Activated T-cell treated with anti-CD3 and anti-CD28 coated beads, Interleukin-2, amount 50 U/mL, for 1 hour (primary cell): ENCODE results near the gene SCIMP.
"Not testable (repeated sequence)": the region's sequence is repeated elsewhere in the genome, so short reads cannot be mapped to it uniquely, and the experiment has no call there.

Experiments used
- DNase-seq: peaks from one replicate; pipeline ENCODE4 v3.0.0-alpha.2; 2020

The SCIMP gene

GRCh38 chr17:5234645-5235576, at the start of gene SCIMP:
Gene SCIMP, minus strand, starts transcription at chr17:5234860. Its CDS starts 105 bp downstream, at chr17:5234755.
- no peak for DNase-seq

DNA sequence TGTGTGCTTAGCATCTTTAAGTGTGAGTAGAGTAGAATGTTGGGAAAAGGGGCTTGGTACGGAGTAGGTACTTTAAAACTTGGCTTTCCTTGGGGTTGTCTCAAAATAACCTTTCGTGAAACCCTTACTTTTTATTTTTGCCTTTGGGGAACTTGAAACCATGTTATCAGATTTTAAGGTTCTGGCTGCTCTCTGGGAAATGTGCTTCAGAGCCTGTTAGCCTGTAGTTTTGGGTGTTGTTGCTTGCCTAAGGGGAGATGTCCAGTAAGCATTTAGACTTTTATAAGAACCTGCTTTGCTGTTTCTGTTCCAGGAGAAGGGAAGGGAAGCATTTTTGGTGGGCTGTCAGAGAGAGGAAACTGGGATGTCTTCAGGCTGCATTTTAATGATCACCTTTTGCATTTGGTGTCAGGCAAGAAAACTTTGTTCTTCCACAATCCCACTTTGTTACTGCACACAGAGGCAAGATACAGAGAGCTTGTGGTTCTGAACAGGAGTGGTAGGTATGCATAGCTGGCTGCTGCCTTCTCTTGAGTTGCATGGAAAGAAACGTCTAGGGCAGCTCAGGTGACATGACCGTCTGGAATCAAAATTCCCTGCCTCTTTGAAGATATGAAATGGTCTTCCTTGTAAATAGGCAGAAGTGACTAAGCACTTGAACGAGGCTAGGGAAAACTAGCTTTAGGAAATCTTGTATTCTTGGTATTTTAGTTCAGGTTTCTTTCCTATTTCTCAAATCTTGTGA, 49.1 kb upstream of the SCIMP start:
- no peak for DNase-seq

GRCh38 chr17:5282642-5283217, 48.1 kb upstream of the SCIMP start:
- no peak for DNase-seq

GRCh38 chr17:5281814-5282641, 47.4 kb upstream of the SCIMP start, which contains the start of gene RABEP1:
Gene RABEP1, plus strand, starts transcription at chr17:5282284. Its CDS starts 203 bp downstream, at chr17:5282487.
- peak; percentile 93 for DNase-seq

GRCh38 chr17:5272322-5272721, 37.7 kb upstream of the SCIMP start:
- DNase-seq = no peak

GRCh38 chr17:5269241-5269960, 34.7 kb upstream of the SCIMP start:
- DNase-seq = no peak

- DNase-seq = no peak
These were observed 30.2 kb upstream of the SCIMP start for GRCh38 chr17:5264893-5265292.

DNA sequence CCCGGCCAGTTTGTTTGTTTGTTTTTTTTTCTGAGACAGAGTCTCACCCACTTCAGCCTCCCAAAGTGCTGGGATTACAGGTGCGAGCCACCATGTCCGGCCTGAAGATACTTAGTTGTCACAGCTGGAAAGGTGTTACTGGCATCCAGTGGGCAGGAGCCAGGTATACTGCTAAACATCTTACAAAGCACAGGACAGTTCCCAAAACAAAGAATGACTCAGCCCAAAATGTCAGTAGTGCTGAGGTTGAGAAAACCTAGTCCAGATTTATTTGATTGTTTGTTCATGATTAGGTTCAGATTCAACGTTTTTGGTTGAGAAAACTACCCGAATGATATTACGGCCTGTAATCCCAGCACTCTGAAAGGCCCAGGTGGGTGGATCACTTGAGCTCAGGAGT, 28.8 kb upstream of the SCIMP start:
- DNase-seq = no peak

GRCh38 chr17:5262416-5262991, 27.8 kb upstream of the SCIMP start:
- DNase-seq = no peak

GRCh38 chr17:5260542-5260941, 25.9 kb upstream of the SCIMP start:
- DNase-seq = no peak

- no peak for DNase-seq
These were observed 22.5 kb upstream of the SCIMP start for GRCh38 chr17:5257124-5257523.

DNA sequence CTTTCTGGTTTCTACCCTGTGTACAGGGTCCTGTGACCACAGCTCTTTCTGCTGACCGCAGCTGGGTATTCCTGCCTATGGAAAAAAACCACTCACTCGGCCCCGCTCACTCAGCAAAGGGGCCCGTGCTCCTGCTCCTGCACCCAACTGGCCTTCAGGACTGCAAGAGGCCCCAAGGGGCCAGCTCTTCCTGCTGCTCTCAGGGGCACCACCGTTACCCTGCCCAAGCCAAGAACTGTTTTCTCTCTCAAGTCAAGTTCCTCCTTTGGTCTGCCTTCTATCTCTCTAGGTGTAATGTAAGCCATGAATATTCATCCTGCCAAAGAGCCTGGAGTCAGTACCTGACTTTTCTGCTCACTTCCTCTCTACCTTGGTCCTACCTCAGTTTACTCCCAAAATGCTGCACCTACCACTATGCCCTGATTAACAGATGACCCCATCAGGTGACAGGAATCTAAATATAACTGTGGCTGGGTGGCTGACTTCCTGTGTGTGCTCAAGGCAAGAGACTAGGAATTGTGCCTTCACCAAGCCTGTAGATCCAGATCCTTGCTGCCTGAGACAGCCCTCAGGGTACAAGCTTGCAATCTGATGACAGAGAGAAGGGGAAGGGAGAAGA, 20.4 kb upstream of the SCIMP start:
- no peak for DNase-seq

DNA sequence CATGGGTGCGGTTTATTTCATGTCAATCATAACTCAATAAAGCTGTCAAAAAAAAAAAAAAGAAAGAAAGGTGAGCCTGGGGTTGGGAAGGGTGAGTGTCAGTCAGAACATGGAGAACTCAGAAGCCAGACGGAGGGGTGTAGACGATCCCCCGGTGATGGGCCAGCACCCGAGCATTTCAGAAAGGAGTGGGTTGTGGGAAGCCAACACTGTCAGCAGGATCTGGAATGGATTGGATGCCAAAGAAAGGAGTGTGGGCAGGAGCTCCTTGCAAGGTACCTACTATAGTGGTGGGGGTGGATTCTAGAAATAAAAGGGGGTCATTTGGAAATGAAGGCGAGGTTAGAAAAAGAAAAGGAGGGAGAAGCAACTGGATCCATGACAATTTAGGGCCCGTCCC, 19.8 kb upstream of the SCIMP start:
- no peak for DNase-seq

- peak; percentile 40 for DNase-seq
These were observed 15.0 kb upstream of the SCIMP start for GRCh38 chr17:5249615-5250014.

DNA sequence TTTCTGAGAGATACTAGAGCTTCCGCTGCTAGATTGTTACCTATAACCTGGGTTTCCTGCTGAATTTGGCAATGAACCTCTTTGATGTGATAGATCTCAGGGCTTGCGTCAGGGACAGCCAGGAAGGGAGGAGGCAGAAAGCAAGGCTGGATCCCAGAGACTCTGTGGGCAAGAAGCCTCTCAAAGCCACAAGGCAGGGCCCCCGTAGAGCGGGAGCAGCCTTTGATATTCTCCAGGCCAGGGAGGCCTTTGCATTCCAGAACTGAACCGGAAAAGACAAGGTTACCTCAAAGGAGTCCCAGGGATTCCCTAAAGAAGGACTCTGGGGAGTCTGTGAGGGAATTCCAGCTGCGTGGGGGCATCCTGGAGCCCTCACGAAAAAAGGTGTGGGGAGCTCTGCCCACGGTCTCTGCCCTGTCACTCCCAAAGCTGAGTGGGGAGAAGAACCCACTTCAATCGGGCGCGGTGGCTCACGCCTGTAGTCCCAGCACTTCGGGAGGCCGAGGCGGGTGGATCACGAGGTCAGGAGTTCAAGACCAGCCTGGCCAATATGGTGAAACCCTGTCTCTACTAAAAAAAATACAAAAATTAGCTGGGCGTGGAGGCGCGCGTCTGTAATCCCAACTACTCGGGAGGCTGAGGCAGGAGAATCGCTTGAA, 14.3 kb upstream of the SCIMP start:
- DNase-seq = no peak

DNA sequence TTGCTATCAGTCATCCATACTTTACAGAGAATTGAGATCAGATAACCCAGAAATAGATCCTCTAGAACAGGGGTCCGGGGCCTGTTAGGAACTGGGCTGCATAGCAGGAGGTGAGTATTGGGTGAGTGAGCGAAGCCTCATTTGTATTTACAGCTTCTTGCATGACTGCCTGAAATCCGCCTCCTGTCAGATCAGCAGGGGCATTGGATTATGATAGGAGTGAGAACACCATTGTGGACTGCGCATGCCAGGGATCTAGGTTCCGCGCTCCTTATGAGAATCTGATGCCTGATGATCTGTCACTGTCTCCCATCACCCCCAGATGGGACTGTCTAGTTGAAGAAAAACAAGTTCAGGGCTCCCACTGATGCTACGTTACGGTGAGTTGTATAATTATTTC, 13.0 kb upstream of the SCIMP start:
- DNase-seq = no peak

DNA sequence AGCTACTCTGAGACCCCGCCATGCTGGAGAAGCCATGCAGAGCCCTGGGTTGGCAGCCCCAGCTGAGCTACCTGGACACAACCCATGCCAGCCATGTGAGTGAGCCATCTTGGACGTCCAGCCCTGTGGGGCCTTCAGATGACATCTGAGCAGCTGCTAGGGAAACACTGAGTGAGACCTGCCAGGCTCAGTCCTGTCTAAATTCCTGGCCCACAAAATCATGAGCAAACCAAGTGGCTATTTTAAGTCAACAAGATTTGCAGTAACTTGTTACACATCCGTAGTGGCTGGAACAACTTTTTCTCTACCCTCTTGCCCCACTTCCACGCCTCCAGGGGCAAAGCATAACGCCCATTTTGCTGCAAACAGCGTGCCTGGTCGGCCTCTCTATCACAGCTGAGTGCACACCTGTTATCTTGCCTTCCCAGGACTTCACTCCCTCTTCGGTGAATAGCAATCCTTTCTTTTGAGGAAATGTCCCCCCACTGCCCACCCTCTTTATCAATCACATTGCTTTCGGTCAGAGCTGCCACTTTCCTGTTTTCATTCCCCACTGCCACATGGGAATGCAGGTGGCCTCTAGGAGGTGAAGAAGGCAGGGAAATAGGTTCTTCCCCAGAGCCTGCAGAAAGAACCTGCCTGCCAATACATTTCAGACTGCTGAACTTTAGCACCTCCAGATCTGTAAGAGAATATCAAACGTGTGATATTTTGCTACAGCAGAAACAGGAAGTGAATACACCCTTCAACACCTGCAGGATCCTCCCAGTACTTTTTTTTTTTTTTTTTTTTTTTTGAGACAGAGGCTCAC, 7.4 kb upstream of the SCIMP start:
- peak; percentile 36 for DNase-seq

- not testable (repeated sequence) for DNase-seq
These were observed 5.1 kb upstream of the SCIMP start for GRCh38 chr17:5239769-5240168.

DNA sequence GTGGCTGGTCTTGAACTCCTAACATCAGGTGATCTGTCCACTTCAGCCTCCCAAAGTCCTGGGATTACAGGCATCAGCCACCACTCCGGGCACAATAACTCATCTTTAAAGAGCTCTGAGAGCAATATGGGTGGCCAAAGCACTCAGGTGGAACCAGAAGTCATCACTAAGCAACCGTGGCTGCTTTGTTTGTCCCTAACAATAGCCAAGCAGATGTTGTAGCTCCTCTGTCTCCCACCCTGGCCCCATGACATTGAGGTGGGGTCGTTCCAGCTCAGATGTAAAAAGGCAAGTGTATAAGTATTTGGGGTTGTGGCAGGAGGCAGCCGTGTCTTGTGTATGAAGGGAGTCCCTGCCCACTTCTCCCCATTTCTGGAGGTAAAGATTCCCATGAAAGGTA, 3.7 kb upstream of the SCIMP start:
- DNase-seq = no peak
